ENCODE results near the gene MROH8. TPM values are rescaled to one million over a fixed set of nuclear protein-coding genes. Genes with fewer than 3 reads are reported as not detected.

MROH8 gene
- polyA plus RNA-seq, 6 donors from 2014 or later, result 0.89 to 3.9 (median 2.2) TPM

- Mint-ChIP-seq H3K36me3 (peaks cover 0 to 10% of the 10 kb centered on the region in 2 donors), H3K27ac (peak overlapping the region in 2 of 6 donors; percentile 16 to 37), H3K4me1 (peaks cover 61 to 94% (median 73%) of the 10 kb centered on the region in 3 donors), H3K9me3 (no peaks in the 10 kb centered on the region), H3K27me3 (no peaks in the 10 kb centered on the region), H3K4me3 (no peak overlapping the region)
- DNase-seq (peak; percentile 55), ATAC-seq (ENCODE audit: low read depth in 2 of 2) (peak; percentile 81 to 82)
Measured at GRCh38 chr20:37192137-37192854, 12.9 kb upstream of the MROH8 start.

- peak overlapping the region in 2 of 6 donors; percentile 79 to 81 for H3K27ac Mint-ChIP-seq
- H3K4me1 Mint-ChIP-seq, result peaks cover 59 to 81% (median 60%) of the 10 kb centered on the region in 3 donors
- peak overlapping the region in 3 of 8 donors; percentile 3 to 61 (median 47) for H3K4me3 Mint-ChIP-seq
- no peaks in the 10 kb centered on the region for H3K27me3 Mint-ChIP-seq
- H3K36me3 Mint-ChIP-seq, result peaks cover 0 to 10% of the 10 kb centered on the region in 2 donors
- DNase-seq, result no peak
- H3K9me3 Mint-ChIP-seq, result no peaks in the 10 kb centered on the region
- ATAC-seq (ENCODE audit: low read depth in 2 of 2), result no peak
Measured at GRCh38 chr20:37190354-37191112, 11.2 kb upstream of the MROH8 start.

GRCh38 chr20:37189416-37190016 lies 10.2 kb upstream of the MROH8 start:
- peaks cover 50 to 74% (median 56%) of the 10 kb centered on the region in 3 donors for H3K4me1 Mint-ChIP-seq
- H3K27ac Mint-ChIP-seq, result peak overlapping the region in 5 of 6 donors; percentile 4 to 82 (median 35)
- DNase-seq, result no peak
- H3K9me3 Mint-ChIP-seq, result no peaks in the 10 kb centered on the region
- no peaks in the 10 kb centered on the region for H3K27me3 Mint-ChIP-seq
- peak overlapping the region in 2 of 8 donors; percentile 1 to 3 for H3K4me3 Mint-ChIP-seq
- peak in 1 of 2 donors; percentile 16 for ATAC-seq (ENCODE audit: low read depth in 2 of 2)
- peaks cover 0 to 10% of the 10 kb centered on the region in 2 donors for H3K36me3 Mint-ChIP-seq

GRCh38 chr20:37188787-37189186 lies 9.4 kb upstream of the MROH8 start:
- Mint-ChIP-seq H3K36me3 (peaks cover 0 to 7% of the 10 kb centered on the region in 2 donors), H3K9me3 (no peaks in the 10 kb centered on the region), H3K27me3 (no peaks in the 10 kb centered on the region), H3K27ac (peak overlapping the region in 2 of 6 donors; percentile 45 to 57), H3K4me1 (peaks cover 49 to 74% (median 56%) of the 10 kb centered on the region in 3 donors), H3K4me3 (peak overlapping the region in 1 of 8 donors; percentile 59)
- no peak for ATAC-seq (ENCODE audit: low read depth in 2 of 2)
- no peak for DNase-seq

- ATAC-seq (ENCODE audit: low read depth in 2 of 2) (no peak), DNase-seq (no peak)
- Mint-ChIP-seq H3K4me1 (peaks cover 46 to 72% (median 66%) of the 10 kb centered on the region in 3 donors), H3K4me3 (no peak overlapping the region), H3K27me3 (no peaks in the 10 kb centered on the region), H3K36me3 (no peaks in the 10 kb centered on the region), H3K9me3 (no peaks in the 10 kb centered on the region), H3K27ac (peak overlapping the region in 3 of 6 donors; percentile 36 to 68 (median 60))
Measured at GRCh38 chr20:37185686-37186085, 6.3 kb upstream of the MROH8 start.

GRCh38 chr20:37179683-37180524 lies 556 bp upstream of the MROH8 start:
- DNase-seq, result no peak
- no peaks in the 10 kb centered on the region for H3K9me3 Mint-ChIP-seq
- no peak for ATAC-seq (ENCODE audit: low read depth in 2 of 2)
- peak overlapping the region; percentile 84 to 98 (median 92) for H3K27ac Mint-ChIP-seq
- no peaks in the 10 kb centered on the region for H3K36me3 Mint-ChIP-seq
- H3K4me3 Mint-ChIP-seq, result peak overlapping the region; percentile 93 to 100 (median 100)
- peaks cover 34 to 55% (median 55%) of the 10 kb centered on the region in 3 donors for H3K4me1 Mint-ChIP-seq
- no peaks in the 10 kb centered on the region for H3K27me3 Mint-ChIP-seq

- H3K27ac Mint-ChIP-seq, result no peak overlapping the region
Measured at GRCh38 chr20:37172836-37173235, 6.5 kb downstream of the MROH8 start.

GRCh38 chr20:37166867-37167266 lies 12.5 kb downstream of the MROH8 start:
- Mint-ChIP-seq H3K27ac (no peak overlapping the region), H3K4me3 (no peak overlapping the region), H3K4me1 (peaks cover 0 to 2% (median 0%) of the 10 kb centered on the region in 3 donors), H3K9me3 (no peaks in the 10 kb centered on the region), H3K36me3 (peaks cover 0 to 14% of the 10 kb centered on the region in 2 donors), H3K27me3 (no peaks in the 10 kb centered on the region)
- ATAC-seq (ENCODE audit: low read depth in 2 of 2) (no peak), DNase-seq (no peak)

More at GRCh38 chr20:37172836-37173235, 6.5 kb downstream of the MROH8 start:
- no peaks in the 10 kb centered on the region for H3K9me3 Mint-ChIP-seq
- no peak for ATAC-seq (ENCODE audit: low read depth in 2 of 2)
- no peaks in the 10 kb centered on the region for H3K27me3 Mint-ChIP-seq
- no peak for DNase-seq
- peaks cover 0 to 10% (median 2%) of the 10 kb centered on the region in 3 donors for H3K4me1 Mint-ChIP-seq
- H3K4me3 Mint-ChIP-seq, result peak overlapping the region in 1 of 8 donors; percentile 18
- H3K36me3 Mint-ChIP-seq, result peaks cover 0 to 14% of the 10 kb centered on the region in 2 donors

GRCh38 chr20:37165031-37165430 lies 14.3 kb downstream of the MROH8 start:
- H3K4me3 Mint-ChIP-seq, result no peak overlapping the region
- DNase-seq (no peak), ATAC-seq (ENCODE audit: low read depth in 2 of 2) (no peak)
- H3K9me3 Mint-ChIP-seq, result no peaks in the 10 kb centered on the region
- H3K27me3 Mint-ChIP-seq, result no peaks in the 10 kb centered on the region
- H3K36me3 Mint-ChIP-seq, result peaks cover 0 to 8% of the 10 kb centered on the region in 2 donors
- no peak overlapping the region for H3K27ac Mint-ChIP-seq
- peaks cover 0 to 2% (median 0%) of the 10 kb centered on the region in 3 donors for H3K4me1 Mint-ChIP-seq

- no peak overlapping the region for H3K4me3 Mint-ChIP-seq
- no peaks in the 10 kb centered on the region for H3K9me3 Mint-ChIP-seq
- ATAC-seq (ENCODE audit: low read depth in 2 of 2) (no peak), DNase-seq (no peak)
- peaks cover 0 to 8% of the 10 kb centered on the region in 2 donors for H3K36me3 Mint-ChIP-seq
- no peak overlapping the region for H3K27ac Mint-ChIP-seq
- H3K27me3 Mint-ChIP-seq, result no peaks in the 10 kb centered on the region
- H3K4me1 Mint-ChIP-seq, result peaks cover 0 to 2% (median 0%) of the 10 kb centered on the region in 3 donors
Measured at GRCh38 chr20:37163832-37164554, 15.4 kb downstream of the MROH8 start.

GRCh38 chr20:37162646-37163045 lies 16.7 kb downstream of the MROH8 start:
- Mint-ChIP-seq H3K27ac (no peak overlapping the region), H3K9me3 (no peaks in the 10 kb centered on the region), H3K27me3 (no peaks in the 10 kb centered on the region), H3K4me3 (no peak overlapping the region), H3K36me3 (peaks cover 0 to 4% of the 10 kb centered on the region in 2 donors), H3K4me1 (peaks cover 0 to 2% (median 0%) of the 10 kb centered on the region in 3 donors)
- DNase-seq, result no peak
- no peak for ATAC-seq (ENCODE audit: low read depth in 2 of 2)

GRCh38 chr20:37161830-37162549 lies 17.4 kb downstream of the MROH8 start:
- peaks cover 0 to 2% (median 0%) of the 10 kb centered on the region in 3 donors for H3K4me1 Mint-ChIP-seq
- ATAC-seq (ENCODE audit: low read depth in 2 of 2), result no peak
- no peaks in the 10 kb centered on the region for H3K27me3 Mint-ChIP-seq
- H3K4me3 Mint-ChIP-seq, result no peak overlapping the region
- H3K27ac Mint-ChIP-seq, result peak overlapping the region in 1 of 6 donors; percentile 9
- DNase-seq, result no peak
- H3K9me3 Mint-ChIP-seq, result no peaks in the 10 kb centered on the region
- H3K36me3 Mint-ChIP-seq, result no peaks in the 10 kb centered on the region
